NCI-H460 (cell line): ENCODE data around the gene SEPTIN2. TPM values are rescaled to one million over a fixed set of nuclear protein-coding genes. Genes with fewer than 3 reads are reported as not detected.
"Not testable (repeated sequence)": the region's sequence is repeated elsewhere in the genome, so short reads cannot be mapped to it uniquely, and the experiment has no call there.

ENCODE experiments used
- DNase-seq: peaks from one replicate; pipeline ENCODE4 v3.0.0-alpha.2; 2016; ENCODE audit warnings: low read depth; ENCODE audit errors: extremely low read depth
- polyA plus RNA-seq: library from polyadenylated mRNA; depleted of rRNA; stranded (reverse); fragments of >200 nt; gene quantifications from 2 replicates; pipeline ENCODE4 v1.2.3, GENCODE V29; 2014; cell fraction: nucleus; rRNA removed
- total RNA-seq: library from RNA; depleted of rRNA; stranded (reverse); fragments of >200 nt; shearing (Covaris generic); gene quantifications from 2 replicates; pipeline ENCODE4 v1.2.3, GENCODE V29; 2014; rRNA removed

SEPTIN2 gene
- 378 and 405 TPM in 2 replicates for total RNA-seq
- polyA plus RNA-seq, result 275 and 395 TPM in 2 replicates

GRCh38 chr2:241315879-241316631, at the start of gene SEPTIN2:
Gene SEPTIN2, plus strand, starts transcription at chr2:241315925. Its CDS starts 8,308 bp downstream, at chr2:241324233.
- peak; percentile 40 for DNase-seq

GRCh38 chr2:241267249-241268067, 48.3 kb upstream of the SEPTIN2 start:
- DNase-seq, result no peak

GRCh38 chr2:241268306-241268705, 47.4 kb upstream of the SEPTIN2 start:
- no peak for DNase-seq

GRCh38 chr2:241268716-241269445, 46.8 kb upstream of the SEPTIN2 start:
- DNase-seq, result no peak

GRCh38 chr2:241269707-241270520, 45.8 kb upstream of the SEPTIN2 start:
- no peak for DNase-seq

- no peak for DNase-seq
These were observed 45.2 kb upstream of the SEPTIN2 start for GRCh38 chr2:241270531-241270930.

GRCh38 chr2:241271706-241272302, 43.9 kb upstream of the SEPTIN2 start:
- peak; percentile 43 for DNase-seq

GRCh38 chr2:241272303-241273209, 43.2 kb upstream of the SEPTIN2 start:
- peak; percentile 12 for DNase-seq

GRCh38 chr2:241273210-241274020, 42.3 kb upstream of the SEPTIN2 start:
- no peak for DNase-seq

GRCh38 chr2:241274127-241274526, 41.6 kb upstream of the SEPTIN2 start:
- no peak for DNase-seq

- no peak for DNase-seq
These were observed 40.2 kb upstream of the SEPTIN2 start for GRCh38 chr2:241275504-241275903.

- no peak for DNase-seq
These were observed 39.8 kb upstream of the SEPTIN2 start for GRCh38 chr2:241275910-241276309.

GRCh38 chr2:241278306-241278705, 37.4 kb upstream of the SEPTIN2 start:
- not testable (repeated sequence) for DNase-seq

- no peak for DNase-seq
These were observed 36.3 kb upstream of the SEPTIN2 start for GRCh38 chr2:241279413-241279812.

- DNase-seq, result no peak
These were observed 35.9 kb upstream of the SEPTIN2 start for GRCh38 chr2:241279828-241280227.

GRCh38 chr2:241280291-241280690, 35.4 kb upstream of the SEPTIN2 start:
- no peak for DNase-seq

GRCh38 chr2:241282555-241282954, 33.2 kb upstream of the SEPTIN2 start:
- no peak for DNase-seq

GRCh38 chr2:241285596-241285995, 30.1 kb upstream of the SEPTIN2 start:
- no peak for DNase-seq
